Head of caudate nucleus (tissue), 42 donors: Measurements from ENCODE around the gene ANKHD1.
A peak's percentile ranks its signal among the peaks of the same experiment; 100 is the strongest.
"Not testable (repeated sequence)": the region's sequence is repeated elsewhere in the genome, so short reads cannot be mapped to it uniquely, and the experiment has no call there.

Source experiments
- DNase-seq, 42 donors: peaks; one replicate each; pipeline versions ENCODE4 v3.0.0 to v3.0.0-alpha.2; 2020 to 2021; ENCODE audit warnings: mixed read lengths in 7 of 42
- intact Hi-C: fragments of 100-400 bp; cut with DNase I; formaldehyde crosslinking; loops from one replicate; pipeline ENCODE4 v1.15.0; 2022

The ANKHD1 gene

DNA sequence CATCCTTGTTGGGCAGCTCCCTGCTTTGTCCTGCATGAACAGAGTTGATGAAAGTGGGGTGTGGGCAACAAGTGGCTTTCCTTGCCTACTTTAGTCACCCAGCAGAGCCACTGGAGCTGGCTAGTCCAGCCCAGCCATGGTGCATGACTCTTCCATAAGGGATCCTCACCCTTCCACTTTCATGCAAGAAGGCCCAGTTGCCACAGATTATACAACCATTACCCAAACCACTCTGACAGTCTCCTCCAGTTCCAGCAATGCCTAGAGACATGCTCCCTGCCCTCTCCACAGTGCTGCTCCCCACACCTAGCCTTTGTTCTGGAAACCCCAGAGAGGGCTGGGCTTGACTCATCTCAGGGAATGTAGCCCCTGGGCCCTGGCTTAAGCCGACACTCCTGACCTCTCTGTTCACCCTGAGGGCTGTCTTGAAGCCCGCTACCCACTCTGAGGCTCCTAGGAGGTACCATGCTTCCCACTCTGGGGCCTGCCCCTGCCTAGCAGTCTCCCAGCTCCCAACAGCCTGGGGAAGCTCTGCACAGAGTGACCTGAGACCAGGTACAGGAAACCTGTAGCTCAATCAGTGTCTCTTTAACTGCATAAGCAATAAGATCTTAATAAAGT lies 166.9 kb downstream of the ANKHD1 start:
- DNase-seq: peak in 1 of 42 donors; percentile 39
- intact Hi-C loops: loop anchor here (5.0 to 10.0 kb wide), 2 partner anchors 69 to 126 kb away; partner anchors contain the start of genes HARS1, HARS2 and TMCO6

DNA sequence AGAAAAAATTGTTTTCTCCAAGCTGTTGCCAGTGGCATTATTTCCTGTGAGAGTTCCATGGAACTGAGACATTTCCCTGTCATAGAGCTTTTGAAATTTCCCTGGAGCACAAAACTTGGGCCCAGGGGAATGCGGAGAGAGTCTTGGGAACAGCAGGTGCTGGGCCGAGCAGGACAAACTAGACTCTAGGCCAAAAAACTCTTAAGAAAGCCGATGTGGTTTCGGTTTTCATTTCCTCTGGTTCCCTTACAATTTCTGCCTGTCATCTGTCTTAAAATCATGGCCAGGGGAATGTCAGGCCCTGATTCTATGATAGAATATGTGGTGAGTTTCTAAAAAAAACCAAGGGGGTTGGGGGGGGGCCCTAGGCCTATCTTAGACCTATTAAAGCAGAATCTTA lies 167.6 kb downstream of the ANKHD1 start:
- intact Hi-C loops: loop anchor here (5.0 to 10.0 kb wide), 2 partner anchors 68 to 126 kb away; partner anchors contain the start of genes HARS1, HARS2 and TMCO6
- DNase-seq: peak in 1 of 42 donors; percentile 10

DNA sequence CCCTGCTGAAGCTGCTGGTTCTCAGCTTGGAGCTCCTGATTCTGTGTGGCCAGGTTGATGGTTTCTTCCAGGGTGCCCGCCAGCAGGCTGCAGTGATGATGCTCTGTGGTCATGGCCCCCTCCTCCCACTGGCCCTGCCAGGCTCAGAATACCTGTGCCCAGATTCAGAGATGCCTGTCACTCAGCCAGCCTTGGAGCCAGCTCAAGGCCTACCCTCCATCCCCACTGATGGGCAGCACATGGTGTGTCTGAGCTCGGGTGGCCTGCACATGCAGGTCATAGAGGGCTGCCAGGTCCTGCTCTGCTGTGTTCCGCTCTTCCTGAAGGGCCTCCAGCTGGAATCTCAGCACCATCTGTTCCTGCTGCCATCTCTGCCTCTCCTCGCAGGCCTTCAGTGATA lies 168.4 kb downstream of the ANKHD1 start:
- DNase-seq: peak in 1 of 42 donors; percentile 40
- intact Hi-C loops: no loop called here

DNA sequence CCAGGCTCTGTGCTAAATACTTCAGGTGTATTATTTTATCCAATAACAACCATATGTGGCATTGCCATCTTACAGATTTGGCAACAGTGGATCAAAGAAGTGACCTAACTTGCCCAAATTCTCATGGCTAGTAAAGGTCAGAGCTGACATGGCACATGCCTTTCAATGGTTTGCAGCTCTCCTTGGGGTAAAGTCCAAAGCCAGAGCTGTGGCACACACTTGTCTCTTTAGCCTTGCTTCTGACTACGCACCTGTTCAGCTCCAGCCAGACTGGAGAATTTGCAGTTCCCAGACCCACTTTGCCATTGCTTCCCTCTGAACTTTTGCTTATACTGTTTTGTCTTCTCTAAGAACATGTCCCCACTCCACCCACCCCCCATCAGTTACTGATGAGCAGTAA lies 168.9 kb downstream of the ANKHD1 start:
- peak in 1 of 42 donors; percentile 4 for DNase-seq
- intact Hi-C loops: no loop called here

DNA sequence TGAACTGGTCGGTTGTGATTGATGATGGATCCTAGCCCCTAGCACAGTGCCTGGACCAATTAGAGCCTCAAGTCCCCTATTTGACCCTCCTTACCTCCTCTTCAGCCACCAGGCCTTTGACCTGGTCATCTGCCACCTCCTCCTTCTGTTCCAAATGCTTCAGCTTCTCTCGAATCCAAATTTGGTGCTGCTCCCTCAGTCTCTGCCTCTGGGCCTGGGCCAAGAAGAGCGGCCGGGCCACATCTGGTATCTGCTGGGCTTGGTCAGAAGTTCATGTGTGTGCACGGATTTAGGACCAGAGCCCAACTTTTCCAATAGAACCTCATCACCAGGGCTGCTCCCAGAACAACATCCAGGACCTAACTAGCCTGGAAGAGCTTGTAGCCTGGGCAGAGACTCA lies 169.5 kb downstream of the ANKHD1 start:
- intact Hi-C loops: no loop called here
- DNase-seq: peak in 1 of 42 donors; percentile 12

DNA sequence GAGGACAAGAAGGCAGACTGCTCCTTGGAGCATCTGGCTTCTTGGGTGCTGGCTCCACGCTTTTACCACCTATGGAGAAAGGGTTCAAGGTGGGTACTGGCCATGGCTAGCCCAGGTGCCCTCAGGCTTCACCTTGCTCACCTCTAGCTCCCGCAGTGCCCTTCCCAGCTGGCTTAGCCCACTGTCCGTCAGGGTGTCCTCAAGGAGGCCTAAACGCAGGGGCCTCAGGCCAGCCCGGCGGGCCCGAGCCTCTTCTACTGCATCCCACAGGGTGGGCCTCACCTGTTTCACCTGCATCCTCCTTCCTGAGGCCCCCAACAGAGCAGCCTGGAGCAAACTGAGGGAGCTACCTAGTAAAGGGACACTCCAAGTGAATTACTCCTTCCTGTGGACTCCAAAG lies 172.1 kb downstream of the ANKHD1 start:
- intact Hi-C loops: no loop called here
- no peak for DNase-seq

DNA sequence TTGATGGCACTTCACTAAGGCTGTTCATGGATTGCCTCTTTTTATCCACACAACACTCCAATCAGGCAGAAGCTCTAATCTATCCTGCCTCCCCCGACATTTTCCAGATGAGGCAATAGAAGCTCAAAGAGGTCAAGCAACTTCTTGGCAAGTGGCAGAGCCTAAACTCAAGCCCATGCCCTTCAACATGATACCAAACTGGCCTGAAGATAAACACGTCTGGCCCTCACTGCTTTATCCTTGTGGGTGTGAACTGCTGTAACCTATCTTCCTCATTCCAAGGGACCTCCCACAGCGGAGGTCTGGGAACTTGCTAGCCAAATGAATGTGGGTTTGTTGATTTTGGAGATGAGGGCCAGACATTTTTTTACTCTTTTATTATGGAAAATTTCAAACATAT lies 172.5 kb downstream of the ANKHD1 start:
- DNase-seq: no peak
- intact Hi-C loops: no loop called here

DNA sequence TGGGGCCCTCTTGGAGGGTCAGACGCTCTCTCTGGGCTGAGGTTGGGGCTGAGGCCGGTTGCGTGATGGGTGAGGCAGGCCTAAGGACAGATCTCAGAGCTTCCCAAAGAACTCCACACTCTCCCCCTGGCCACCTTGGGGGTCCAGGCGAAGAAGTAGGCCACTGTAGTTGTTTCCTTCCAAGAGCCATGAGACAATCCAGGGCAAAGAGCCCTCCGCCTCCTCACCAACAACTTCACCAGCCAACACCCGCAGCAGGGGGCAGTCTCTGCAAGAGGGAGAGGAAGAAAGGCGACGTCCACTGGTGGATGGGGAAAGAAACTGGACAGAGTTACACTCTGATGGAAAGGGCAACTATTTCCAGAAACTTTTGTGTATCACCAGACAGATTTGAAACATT lies 173.7 kb downstream of the ANKHD1 start:
- peak in 39 of 42 donors; percentile 11 to 73 (median 55) for DNase-seq
- intact Hi-C loops: no loop called here

DNA sequence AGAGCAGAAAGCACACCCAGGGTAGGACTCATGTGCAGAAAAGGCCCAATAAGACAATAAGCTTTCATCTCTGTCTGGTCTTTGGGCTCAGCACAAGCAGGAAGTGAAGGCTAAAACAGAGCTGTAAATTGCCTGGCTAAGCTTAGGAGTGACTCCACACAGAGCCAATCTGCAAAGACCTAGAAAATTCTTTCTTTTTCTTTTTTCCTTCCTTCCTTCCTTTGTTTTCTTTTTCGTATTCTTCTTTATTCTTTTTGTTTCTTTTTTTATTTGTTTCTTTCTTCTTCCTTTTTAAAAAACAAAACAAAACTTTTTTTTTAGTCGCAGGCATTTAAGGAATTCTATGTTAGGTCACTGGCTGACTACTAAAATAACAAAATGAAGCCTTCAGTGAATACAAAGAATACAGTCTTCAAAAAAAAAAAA lies 175.2 kb downstream of the ANKHD1 start:
- no peak for DNase-seq
- intact Hi-C loops: no loop called here

DNA sequence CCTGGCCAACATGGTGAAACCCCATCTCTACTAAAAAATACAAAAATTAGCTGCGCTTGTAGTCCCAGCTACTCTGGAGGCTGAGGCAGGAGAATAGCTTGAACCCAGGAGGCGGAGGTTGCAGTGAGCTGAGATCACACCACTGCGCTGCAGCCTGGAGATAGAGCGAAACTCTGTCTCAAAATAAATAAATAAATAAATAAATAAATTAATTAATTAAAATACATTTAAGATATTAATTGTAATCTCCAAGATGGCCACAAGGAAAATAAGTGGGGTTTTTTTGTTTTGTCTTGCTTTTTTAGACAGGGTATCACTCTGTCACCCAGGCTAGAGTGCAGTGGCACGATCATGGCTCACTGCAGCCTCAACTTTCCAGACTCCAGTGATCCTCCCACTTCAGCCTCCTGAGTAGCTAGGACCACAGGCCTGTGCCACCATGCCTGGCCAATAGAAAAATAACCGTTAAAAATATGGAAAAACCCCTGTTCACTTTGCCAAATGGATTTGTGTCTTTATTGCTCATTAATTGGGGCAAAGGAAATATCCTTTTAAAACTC lies 177.6 kb downstream of the ANKHD1 start:
- peak in 2 of 42 donors; percentile 3 to 4 for DNase-seq
- intact Hi-C loops: not testable (repeated sequence)

DNA sequence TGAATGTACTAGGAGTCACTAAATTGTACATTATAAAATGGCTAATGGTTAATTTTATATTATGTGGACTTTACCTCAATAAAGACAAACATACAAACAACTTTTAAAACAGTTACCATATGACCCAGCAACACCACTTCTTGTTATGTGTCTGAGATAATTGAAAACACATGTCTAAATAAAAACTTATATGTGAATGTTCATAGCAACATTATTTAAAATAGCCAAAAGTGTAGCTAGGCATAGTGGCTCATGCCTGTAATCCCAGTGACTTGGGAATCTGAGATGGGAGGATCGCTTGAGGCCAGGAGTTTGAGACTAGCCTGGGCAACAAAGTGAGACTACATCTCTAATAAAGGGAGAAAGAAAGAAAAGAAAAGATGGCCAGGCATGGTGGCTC lies 185.9 kb downstream of the ANKHD1 start:
- peak in 1 of 42 donors; percentile 5 for DNase-seq
- intact Hi-C loops: no loop called here

DNA sequence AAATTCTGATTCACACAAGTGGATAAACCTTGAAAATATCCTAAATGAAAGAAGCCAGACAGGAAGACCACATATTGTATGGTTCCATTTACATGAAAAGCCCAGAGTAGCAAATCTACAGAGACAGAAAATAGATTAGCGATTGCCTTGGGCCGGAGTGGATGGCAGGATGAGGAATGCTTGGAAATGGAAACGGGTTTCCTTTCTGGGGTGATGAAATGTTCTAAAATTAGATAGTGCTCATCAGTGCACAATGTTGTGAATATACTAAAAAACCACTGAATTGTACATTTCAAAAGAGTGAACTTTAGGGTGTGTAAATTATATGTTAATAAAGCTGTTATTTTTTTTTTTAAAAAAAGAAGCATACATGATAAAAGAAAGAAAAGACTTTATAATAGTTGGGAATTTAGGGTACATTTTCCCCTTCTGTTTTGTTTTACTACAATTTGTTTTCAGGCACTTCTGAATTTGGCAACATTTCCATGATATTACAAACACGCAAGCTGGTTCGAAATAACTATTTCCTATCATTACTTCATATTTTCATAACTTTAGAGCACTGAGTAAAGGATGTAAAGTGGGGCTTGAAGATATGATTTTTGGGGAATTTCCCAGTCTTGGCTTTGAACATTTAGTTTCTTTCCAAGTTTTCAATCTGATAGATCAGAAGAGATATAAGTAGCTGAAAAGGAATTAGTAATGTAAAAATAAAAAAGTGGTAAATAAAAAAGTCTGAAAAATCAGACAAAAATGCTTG lies 186.9 kb downstream of the ANKHD1 start:
- intact Hi-C loops: no loop called here
- no peak for DNase-seq
